RWPE2 (cell line): ENCODE results near the gene USP2.

Experiments
- ATAC-seq: fragments of 200-7000 bp; cut with Tn5 transposase; 3 replicates; pipeline ENCODE4 v1.9.1; 2021; ENCODE audit warnings: low read depth
- DNase-seq: peaks from one replicate; pipeline ENCODE4 v3.0.0-alpha.2; 2020; ENCODE audit warnings: low spot score
- H3K27ac ChIP-seq: fragments of 450-650 bp; 2 replicates; pipeline ENCODE4 v1.5.1; 2017; ENCODE audit warnings: mild to moderate bottlenecking; ENCODE audit not compliant: poor library complexity, severe bottlenecking
- H3K27me3 ChIP-seq: fragments of 250-450 bp; sonication (Bioruptor Pico); 2 replicates; pipeline ENCODE4 v1.5.1; 2021; ENCODE audit warnings: mild to moderate bottlenecking, moderate library complexity; ENCODE audit not compliant: insufficient read depth, poor library complexity, severe bottlenecking
- H3K36me3 ChIP-seq: fragments of 250-450 bp; sonication (Bioruptor Pico); 2 replicates; pipeline ENCODE4 v1.5.1; 2020; ENCODE audit warnings: low read depth, mild to moderate bottlenecking, moderate library complexity
- H3K4me1 ChIP-seq: fragments of 250-450 bp; sonication (Bioruptor Pico); 2 replicates; pipeline ENCODE4 v1.5.1; 2021; ENCODE audit warnings: mild to moderate bottlenecking, moderate library complexity; ENCODE audit not compliant: insufficient read depth, poor library complexity, severe bottlenecking
- H3K4me3 ChIP-seq: fragments of 250-450 bp; sonication (Bioruptor Pico); 2 replicates; pipeline ENCODE4 v1.5.1; 2021; ENCODE audit warnings: mild to moderate bottlenecking, moderate library complexity; ENCODE audit not compliant: severe bottlenecking
- H3K9me3 ChIP-seq: fragments of 250-450 bp; sonication (Bioruptor Pico); 2 replicates; pipeline ENCODE4 v1.5.1; 2021; ENCODE audit warnings: mild to moderate bottlenecking, moderate library complexity; ENCODE audit not compliant: severe bottlenecking
- CTCF ChIP-seq: fragments of 450-650 bp; IDR thresholded peaks from one replicate; pipeline ENCODE4 v1.5.1; 2017; ENCODE audit warnings: mild to moderate bottlenecking, moderate library complexity; ENCODE audit not compliant: poor library complexity, severe bottlenecking

USP2 gene

GRCh38 chr11:119417726-119418540 lies 36.4 kb upstream of the USP2 start:
- Histone ChIP-seq H3K27me3 (peaks cover 23% of the 10 kb centered on the region), H3K4me1 (no peaks in the 10 kb centered on the region), H3K36me3 (no peaks in the 10 kb centered on the region), H3K27ac (peak overlapping the region; percentile 7), H3K4me3 (no peak overlapping the region), H3K9me3 (no peaks in the 10 kb centered on the region)
- ATAC-seq (peak; percentile 70; the same call in 2 of the 3 replicates), DNase-seq (no peak)
- TF ChIP-seq CTCF: no peak

DNA sequence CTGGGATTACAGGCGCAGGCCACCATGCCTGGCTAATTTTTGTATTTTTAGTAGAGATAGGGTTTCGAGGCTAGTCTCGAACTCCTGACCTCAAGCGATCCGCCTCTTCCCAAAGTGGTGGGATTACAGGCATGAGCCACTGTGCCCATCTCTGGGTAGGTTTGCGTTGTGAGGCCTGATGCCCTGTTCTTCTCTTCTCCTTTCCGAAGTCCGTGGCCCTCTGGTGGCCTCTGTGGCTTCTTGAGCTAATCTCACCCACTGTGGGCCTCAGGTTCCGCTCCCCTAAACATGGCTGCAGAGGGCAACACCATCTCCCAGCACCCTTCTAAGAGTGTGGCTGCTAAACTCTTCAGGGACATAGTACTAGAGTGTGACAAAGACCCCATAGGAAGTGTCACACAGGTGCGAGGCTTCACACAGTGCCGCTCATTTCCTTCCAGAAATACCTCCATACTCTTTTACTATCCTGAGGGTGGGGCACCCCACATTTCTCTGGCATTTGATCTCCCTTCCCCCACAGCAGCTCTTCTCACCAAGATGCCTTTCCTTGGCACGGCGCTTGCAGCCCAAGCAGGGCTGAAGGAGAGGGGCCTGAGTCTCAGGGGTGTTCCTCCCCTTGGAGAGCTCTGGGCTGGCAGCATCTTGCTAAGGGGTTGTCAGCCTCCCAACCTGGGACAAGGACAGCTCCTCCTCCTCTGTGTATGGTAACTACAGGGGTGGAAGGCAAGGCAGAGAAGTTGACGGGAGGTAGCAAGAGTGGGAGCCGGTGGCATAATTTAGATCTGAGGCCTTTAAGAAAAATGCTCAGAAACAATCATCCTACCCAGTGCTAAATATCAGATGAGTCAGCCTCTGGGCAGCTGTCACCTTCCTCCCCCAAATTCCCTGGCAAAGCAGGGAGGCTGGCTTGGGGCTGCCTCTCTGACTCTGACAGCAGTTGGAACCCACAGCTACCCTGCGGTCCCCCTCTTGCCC lies 35.4 kb upstream of the USP2 start:
- Histone ChIP-seq H3K27ac (peak overlapping the region; percentile 7), H3K4me1 (no peaks in the 10 kb centered on the region), H3K36me3 (no peaks in the 10 kb centered on the region), H3K4me3 (no peak overlapping the region), H3K27me3 (peaks cover 13% of the 10 kb centered on the region), H3K9me3 (no peaks in the 10 kb centered on the region)
- DNase-seq: no peak
- ATAC-seq: no peak
- no peak for TF ChIP-seq CTCF

- Histone ChIP-seq H3K4me3 (no peak overlapping the region), H3K36me3 (no peaks in the 10 kb centered on the region), H3K27ac (no peak overlapping the region), H3K4me1 (no peaks in the 10 kb centered on the region), H3K27me3 (peaks cover 3% of the 10 kb centered on the region), H3K9me3 (no peaks in the 10 kb centered on the region)
- no peak for ATAC-seq
- no peak for DNase-seq
- TF ChIP-seq CTCF: no peak
These were observed 34.5 kb upstream of the USP2 start for GRCh38 chr11:119415966-119416365.

DNA sequence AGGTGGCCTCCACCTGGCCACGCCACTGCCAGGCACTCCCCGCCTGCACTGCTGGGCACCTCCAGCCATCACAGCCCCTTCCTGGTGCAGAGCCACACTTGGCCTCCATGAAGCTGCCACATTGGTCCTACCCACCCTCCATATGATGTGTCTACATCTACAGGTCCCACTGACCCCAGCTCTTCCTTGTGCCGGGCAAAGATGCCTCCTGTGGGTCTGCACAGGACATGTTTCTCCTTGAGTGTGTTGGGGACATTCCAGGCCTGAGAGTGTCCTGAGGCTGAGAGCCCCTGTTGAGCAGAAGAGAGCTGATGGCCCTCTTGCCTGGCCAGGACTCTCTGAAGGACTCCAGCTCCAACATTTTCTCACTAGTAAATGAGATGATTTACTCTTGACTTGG lies 34.0 kb upstream of the USP2 start:
- Histone ChIP-seq H3K4me1 (no peaks in the 10 kb centered on the region), H3K27ac (no peak overlapping the region), H3K9me3 (no peaks in the 10 kb centered on the region), H3K4me3 (no peak overlapping the region), H3K36me3 (no peaks in the 10 kb centered on the region), H3K27me3 (no peaks in the 10 kb centered on the region)
- no peak for TF ChIP-seq CTCF
- DNase-seq (no peak), ATAC-seq (no peak)
